NCI-H1694 (cell line): Measurements from ENCODE around the gene DDX19B.
"Not testable (repeated sequence)": the region's sequence is repeated elsewhere in the genome, so short reads cannot be mapped to it uniquely, and the experiment has no call there.

Source experiments
- DNase-seq: peaks from one replicate; lab custom pipeline; 2025; lab: John Stamatoyannopoulos, UW

Gene DDX19B

DNA sequence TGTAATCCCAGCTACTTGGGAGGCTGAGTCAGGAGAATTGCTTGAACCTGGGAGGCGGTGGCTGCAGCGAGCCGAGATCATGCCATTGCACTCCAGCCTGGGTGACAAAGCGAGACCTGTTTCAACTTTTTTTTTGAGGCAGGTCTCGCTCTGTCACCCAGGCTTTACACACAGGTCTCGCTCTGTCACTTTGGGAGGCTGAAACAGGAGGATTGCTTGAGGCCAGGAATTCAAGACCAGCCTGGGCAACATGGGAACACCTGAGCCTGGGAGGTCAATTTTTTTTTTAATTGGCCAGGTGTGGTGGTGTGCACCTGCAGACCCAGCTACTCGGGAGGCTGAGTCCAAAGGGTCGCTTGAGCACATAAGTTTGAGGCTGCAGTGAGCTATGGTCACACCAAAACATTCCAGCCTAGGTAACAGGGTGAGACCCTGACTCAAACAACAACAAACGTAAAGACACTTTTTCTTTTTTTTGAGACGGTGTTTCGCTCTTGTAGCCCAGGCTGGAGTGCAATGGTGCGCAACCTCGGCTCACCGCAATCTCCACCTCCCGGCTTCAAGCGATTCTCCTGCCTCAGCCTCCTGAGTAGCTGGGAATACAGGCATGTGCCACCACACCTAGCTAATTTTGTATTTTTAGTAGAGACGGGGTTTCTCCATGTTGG lies 11.5 kb upstream of the DDX19B start:
- not testable (repeated sequence) for DNase-seq

DNA sequence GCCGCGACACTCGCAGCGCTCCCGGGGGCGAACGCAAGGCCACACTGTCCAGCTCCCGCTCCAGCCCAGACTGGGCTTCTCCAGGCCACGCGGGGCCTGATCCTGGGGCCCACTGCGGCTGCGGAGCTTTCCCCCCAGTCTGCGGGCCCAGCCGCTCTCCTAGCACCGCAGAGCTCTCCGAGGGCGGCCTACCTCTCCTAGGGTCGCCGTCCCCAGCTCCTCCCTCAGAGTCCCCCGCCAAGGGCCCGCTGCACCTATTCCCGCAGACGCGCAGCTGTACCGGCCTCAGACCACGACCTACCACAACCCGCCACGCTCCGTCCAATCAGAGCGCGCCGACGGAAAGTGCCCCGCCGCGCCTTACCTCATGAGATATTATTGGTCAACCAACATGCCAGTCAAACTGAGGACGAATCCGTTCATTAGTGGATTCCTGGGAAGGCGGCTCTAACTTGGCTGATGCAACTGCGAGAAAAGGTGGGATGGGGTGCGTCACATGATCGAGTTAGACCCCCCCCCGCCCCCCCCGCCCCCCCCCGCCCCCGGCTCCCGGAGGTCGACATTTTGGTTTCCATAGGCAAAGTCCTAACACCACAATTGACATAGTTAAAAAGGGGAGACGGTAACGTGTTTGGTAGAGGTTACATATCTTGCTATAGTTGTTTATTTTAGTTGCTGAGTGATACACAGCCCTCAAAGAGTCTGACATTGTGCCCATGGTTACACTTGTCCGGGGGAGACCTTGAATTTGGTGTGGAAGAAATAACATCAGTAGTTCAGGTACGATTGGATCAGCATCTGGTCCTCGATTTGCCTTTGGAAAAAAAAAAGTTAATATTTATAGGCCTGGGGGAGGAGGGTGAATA lies 9.5 kb upstream of the DDX19B start, which contains the start of gene AARS1:
Gene AARS1, minus strand, starts transcription at position 278 of the 866 bp plus-strand sequence. CDS start 6,743 bp downstream, outside the sequence.
- peak; percentile 97 for DNase-seq

DNA sequence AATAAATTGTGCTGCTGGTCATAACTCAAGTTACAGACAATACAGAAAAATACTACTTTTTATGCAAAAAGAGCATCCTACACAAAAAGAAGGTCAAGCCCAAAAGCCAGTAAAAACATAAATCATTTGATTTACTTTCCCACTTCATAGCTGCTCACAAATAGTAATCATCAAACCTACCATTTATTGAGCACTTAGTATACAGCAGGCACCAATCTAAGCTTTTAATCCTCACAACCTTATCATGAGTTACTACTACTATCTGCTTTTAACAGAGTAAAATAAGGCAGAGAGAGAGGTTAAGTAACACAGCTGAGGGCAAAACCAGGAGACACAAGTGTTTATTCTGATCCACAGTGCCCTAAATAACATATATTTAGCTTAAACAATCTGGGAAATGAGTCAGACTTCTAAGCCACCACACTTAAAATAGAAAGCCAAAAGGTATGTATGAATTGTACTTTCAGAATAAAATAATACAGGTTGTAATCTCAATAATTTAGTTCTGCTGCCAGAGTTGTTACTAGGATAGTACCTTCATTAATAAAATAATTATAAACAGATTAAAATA lies 8.0 kb upstream of the DDX19B start:
- no peak for DNase-seq

DNA sequence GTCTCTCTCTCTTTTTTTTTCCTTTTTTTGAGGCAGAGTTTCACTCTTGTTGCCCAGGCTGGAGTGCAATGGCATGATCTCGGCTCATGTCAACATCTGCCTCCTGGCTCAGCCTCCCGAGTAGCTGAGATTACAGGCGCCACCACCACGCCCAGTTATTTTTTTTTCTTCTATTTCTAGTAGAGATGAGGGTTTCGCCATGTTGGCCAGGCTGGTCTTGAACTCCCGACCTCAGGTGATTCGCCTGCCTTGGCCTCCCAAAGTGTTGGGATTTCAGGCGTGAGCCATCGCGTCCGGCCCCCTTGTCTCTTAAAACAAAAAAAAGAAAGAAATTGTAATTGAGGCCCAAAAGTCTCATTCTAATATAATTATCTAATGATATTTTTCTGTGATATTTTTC lies 6.8 kb upstream of the DDX19B start:
- DNase-seq = not testable (repeated sequence)

DNA sequence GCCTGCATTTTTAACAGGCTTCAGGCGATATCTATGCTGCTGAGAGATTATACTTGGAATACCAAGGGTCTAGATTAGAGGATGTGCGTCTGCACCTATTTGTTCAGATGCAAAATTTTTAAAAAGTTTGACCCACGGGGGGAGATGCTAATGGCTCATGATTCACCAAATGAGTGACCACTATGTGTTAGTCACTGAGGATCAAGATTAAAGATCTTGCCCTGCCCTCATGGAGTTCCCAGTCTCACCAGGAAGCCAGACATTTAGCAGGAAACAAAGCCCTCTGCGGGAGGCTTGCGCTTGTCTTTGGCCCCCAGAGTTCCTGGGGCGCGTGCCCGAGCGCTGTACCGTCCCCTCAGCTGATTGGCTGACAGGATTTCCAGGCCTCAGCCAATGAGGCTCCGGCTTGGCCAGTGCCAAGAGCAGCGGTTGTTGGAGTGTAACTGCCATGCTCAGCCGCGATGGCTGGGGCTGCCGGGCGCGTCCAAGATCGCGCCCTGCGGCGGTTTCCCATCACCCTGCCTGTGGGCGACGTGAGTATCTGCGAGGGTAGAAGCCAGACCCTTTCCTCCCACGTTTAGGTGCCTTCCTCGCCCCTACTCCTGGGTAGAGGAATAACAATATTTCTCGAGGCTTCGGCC lies 4.5 kb upstream of the DDX19B start:
- DNase-seq = no peak

DNA sequence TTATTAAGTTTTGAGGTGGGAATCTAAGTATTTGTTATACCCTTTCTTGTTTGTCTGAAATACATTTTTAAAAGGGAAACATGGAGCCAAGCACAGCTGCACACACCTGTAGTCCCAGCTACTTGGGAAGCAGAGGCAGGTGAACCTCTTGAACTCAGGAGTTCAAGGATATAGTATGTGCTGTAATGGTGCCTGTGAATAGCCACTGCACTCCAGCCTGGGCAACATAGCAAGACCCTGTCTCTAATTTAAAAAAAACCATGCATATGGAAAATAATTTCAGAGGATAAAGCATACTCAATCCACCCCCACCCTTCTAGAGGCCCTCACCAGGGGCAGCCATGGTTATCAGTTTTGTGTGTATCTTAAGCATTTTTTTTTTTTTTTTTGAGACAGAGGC lies 3.4 kb upstream of the DDX19B start:
- no peak for DNase-seq

DNA sequence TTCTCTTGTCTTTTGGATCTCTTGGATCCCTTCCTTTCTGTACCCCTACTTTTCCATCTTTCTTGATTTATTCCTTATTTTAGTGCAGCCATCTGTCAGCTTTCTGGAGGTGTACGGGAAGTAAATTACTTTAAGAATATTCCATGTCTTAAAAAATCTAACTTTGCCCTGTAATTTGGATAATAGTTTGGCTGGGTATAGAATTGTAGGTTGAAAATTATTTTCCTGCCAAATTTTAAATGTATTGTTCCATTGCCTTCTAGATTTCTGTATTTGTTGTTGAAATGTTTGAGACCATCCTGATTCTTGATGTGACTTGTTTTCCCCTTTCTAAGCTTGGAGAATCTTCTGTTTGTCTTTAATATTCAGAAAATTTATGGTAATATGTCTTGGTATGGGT lies 2.1 kb downstream of the DDX19B start:
- no peak for DNase-seq

DNA sequence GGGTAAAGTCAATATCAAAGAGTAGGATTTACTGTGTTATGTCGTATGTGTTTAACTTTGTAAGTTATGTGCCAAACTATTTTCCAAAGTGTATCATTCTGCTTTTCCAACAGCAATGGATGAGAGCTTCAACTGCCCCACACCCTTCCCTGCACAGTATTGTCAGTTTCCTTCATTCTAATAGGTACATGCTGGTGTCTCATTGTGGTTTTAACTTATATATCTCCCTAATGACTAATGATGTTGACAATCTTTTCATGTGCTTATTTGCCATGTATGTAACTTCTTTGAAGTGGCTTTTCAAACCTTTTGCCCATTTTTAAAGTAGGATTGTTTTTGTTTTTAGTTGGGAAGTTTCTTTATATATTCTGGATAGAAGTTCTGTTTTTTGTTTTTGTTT lies 3.8 kb downstream of the DDX19B start:
- no peak for DNase-seq

DNA sequence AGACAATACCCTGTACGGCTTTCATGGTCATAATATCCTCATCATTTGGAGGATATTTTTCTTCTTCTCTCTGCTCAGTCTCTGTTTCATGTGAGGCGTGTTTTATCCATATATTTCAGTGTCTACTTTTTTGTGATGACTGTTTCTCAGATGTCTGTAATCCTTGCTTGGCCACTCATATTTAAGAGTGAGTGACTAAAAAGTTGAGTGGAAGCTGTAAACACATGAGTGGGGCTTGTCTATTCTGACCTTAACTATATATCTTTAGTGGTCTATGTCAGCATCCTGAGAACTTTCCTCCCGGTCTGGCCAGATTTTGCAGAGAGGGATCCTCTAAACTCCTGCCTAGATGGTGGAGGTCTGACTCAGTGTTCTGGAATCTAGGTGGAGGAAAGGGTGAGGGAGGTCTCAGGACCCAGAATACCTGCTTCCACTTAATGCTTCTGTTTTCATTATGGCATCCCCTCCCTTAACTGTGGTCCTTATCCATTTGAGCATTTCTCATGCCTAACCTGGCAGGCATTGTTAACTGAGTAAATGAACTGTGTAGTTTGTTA lies 6.0 kb downstream of the DDX19B start:
- DNase-seq = no peak

DNA sequence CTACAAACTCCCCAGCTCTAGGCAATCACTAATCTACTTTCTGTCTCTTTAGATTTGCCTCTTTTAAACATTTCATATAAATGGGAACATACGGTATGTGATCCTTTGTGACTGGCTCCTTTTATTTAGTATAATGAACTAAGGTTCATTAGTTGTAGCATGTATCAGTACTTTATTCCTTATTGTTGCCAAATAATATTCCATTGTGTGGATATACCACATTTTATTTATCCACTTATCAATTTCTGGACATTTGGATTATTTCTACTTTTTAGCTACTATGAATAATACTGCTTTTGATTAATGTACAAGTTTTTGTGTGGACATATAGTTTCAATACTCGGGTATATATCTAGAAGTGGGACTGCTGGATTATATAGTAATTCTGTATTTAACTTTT lies 7.9 kb downstream of the DDX19B start:
- DNase-seq = no peak

DNA sequence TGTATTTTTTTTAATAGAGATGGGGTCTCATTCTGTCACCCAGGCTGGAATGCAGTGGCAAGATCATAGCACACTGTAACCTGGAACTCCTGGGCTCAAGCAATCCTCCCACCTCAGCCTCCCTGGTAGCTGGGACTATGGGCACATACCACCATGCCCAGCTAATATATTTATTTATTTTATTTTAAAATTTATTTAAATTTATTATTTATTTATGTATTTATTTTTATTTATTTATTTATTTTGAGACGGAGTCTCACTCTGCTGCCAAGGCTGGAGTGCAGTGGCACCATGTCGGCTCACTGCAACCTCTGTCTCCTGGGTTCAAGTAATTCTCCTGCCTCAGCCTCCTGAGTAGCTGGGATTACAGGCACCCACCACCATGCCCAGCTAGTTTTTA lies 8.7 kb downstream of the DDX19B start:
- DNase-seq = not testable (repeated sequence)

DNA sequence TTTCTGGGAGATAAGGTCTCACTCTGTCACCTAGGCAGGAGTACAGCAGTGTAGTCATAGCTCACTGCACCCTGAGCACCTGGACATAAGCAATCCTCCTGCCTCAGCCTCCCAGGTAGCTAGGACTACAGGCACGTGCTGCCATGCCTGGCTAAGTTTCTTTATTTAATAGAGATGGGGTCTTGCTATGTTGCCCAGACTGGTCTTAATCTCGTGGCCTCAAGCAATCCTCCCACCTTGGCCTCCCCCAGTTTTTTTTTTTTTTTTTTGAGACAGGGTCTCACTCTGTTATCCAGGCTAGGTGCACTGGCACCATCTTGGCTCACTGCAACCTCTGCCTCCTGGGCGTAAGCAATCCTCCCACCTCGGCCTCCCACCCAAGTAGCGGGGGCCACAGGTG lies 21.1 kb downstream of the DDX19B start:
- DNase-seq = no peak

DNA sequence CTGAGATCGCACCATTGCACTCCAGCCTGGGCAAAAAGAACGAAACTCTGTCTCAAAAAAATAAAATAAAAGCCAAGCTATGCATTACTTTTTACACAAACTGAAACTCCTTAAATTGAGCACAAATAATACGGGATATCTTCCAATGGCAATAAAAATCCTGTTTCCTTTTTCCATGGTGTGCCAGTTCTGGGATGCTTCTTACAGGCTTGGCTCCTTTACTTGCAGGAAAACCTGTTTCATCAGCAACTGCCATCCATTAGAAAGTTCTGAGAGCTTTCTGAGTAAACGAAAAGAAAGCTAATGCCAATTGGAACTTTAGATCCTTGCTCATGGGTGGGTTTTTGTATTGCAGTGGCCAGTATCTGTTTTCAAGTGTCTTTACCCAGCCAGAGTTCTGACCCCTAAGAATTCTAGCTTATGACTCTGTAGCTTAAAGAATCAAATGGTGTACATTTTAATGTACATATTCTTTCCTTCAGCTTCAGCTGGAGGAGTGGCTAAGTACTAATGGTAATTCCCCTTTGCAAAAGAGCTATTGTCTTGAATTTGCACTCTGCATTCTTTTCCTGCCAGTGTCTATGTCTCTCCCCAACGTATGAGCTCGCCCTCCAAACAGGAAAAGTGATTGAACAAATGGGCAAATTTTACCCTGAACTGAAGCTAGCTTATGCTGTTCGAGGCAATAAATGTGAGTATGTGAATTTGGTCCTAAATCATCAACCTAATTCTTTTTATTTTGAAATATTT lies 26.2 kb downstream of the DDX19B start:
- no peak for DNase-seq

DNA sequence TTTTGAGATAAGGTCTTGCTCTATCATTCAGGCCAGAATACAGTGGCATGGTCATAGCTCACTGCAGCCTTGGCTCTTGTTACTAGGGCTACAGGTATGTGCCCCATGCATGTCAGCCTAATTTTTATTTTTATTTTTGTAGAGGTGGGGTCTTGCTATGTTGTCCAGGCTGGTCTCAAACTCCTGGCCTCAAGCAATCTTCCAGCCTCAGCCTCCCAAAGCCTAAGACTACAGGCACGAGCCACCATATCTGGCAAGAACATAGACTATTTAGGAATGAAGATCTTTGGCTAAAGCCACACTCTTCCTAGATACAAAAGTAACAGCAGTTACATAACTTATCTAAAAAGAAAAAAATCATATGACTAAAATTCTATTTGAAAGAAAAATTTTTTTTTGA lies 32.1 kb downstream of the DDX19B start:
- no peak for DNase-seq

DNA sequence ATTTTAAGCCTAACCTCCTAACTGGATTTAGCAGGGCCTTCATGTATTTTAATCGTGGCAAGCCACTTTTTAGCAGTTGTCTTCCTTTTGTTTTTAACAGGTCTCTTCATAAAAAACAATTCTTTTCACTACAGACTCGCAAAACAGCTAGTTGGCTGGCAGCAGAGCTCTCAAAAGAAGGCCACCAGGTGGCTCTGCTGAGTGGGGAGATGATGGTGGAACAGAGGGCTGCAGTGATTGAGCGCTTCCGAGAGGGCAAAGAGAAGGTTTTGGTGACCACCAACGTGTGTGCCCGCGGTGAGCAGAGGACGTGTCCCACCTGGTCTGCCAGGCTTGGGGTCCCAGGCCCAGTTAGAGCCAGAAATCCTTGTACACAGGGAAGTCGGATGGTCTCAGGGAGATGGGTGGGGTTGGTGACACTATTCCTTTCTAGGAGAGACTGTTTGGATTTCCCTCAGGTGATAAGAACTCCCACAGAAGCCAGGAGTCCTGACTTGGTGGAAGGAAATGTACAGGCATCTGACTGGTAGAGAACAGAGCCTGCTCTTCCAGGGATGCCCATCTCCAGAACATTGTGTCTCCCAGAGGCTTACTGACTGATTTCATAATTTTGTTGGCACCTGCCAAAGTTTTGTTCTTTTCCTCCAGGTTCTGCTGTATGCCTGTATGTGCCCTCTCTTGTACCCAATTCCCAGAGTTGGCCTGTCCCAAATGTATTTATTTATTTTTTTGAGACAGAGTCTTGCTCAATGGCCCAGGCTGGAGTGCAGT lies 32.8 kb downstream of the DDX19B start:
- no peak for DNase-seq

DNA sequence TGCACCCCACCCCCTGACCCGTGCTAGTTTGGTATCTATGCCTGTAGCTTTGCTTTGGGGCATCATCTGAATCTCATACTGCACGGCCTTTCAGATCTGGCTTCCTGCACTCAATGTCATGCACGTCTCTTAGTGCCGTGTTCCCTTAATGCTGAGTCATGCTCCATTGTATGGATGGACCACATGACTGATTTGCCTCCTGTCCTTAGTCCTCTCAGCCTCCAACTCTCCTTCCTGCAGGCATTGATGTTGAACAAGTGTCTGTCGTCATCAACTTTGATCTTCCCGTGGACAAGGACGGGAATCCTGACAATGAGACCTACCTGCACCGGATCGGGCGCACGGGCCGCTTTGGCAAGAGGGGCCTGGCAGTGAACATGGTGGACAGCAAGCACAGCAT lies 33.7 kb downstream of the DDX19B start:
- not testable (repeated sequence) for DNase-seq

DNA sequence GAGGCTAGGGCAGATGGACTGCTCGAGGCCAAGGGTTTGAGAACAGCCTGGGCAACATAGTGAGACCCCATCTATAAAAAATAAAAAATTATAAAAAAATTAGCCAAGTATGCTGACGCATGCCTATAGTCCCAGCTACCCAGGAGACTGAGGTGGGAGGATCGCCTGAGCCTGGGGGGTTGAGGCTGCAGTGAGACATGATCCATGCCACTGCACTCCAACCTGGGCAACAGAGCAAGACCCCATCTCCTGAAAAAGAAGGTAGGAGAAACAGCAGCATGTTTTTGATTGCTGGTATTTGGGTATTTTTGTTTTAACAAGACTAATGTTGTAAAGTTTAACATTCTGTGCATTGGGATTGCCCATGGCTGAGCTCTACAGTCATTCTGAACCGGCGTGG lies 38.8 kb downstream of the DDX19B start:
- no peak for DNase-seq

DNA sequence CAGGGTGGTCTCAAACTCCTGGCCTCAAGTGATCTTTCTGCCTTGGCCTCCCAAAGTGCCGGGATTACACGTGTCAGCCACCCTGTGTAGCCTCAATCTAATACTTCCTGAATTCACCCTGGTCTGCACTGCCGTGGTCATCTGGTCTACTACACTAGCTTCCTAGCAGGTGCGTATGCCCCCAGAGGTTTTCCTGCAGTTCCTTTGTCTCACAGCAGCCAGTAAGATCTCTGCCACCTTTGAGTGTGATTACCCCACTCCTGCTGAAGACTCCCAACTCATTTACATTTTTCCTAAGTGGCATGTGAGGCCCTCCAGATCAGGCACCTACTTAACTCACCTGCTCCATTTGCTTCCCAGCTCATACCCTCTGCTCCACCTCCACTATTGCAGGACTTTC lies 42.6 kb downstream of the DDX19B start:
- no peak for DNase-seq

DNA sequence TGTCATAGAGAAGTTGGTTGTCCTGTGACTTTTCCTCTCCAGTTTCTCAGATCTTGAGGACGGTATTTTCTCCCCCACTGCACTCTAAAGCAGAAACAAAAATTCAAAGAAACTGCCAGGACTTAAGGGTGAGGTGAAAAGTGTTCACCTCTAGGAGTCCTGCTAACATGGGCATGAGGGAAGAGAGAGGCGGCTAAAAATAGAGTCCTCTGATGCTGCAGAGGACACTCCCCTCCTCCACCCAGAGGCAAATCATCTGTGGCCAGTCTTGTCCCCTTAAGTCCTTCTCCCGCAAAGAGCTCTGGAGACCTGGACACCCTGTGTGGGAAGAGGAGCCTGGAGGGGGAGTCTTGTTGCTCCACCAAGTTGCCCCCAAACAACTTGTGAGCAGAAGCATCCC lies 43.0 kb downstream of the DDX19B start:
- no peak for DNase-seq

DNA sequence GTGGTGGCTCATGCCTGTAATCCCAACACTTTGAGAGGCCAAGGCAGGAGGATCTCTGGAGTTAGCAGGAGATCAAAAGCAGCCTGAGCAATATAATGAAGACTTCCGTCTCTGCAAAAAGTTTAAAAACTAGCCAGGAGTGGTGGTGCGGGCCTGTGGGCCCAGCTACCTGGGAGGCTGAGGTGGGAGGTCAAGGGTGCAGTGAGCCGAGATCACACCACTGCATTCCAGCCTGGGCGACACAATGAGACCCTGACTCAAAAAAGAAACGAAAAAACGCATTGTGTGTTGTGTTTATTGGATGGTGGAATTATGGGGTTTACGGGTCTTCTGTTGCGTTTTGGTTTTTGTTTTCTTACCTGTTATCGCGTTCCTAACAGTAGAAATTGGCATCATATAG lies 46.9 kb downstream of the DDX19B start:
- DNase-seq = no peak

DNA sequence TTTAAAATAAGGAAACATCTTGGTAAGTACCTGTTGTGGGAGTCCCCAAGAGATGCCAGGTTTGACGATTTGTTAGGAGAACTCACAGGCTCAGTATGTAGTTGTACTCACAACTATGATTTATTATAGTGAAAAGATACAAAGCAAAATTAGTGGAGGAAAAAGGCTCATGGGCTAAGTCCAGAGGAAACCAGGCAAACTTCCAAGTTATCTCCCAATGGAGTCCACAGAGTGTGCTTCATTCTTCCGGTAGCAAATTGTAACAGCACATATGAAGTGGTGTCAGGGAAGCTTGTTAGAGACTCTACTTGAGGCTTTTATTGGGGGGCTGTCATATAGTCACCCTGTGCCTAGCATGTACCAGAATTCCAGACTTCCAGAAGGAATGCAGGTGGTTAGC lies 50.0 kb downstream of the DDX19B start:
- no peak for DNase-seq
